AG09319 (cell line): Measurements from ENCODE around the gene ANO1.
A peak's percentile ranks its signal among the peaks of the same experiment; 100 is the strongest.

Experiments
- DNase-seq: peaks from one replicate; pipeline ENCODE4 v3.0.0-alpha.2; 2010; ENCODE audit warnings: low read depth; ENCODE audit errors: extremely low read depth
- TF ChIP-seq, protein P1 (sequence below): IDR thresholded peaks from 2 replicates; pipeline ENCODE4 v1.5.1; 2011; ENCODE audit warnings: low read depth, mild to moderate bottlenecking, inconsistent platforms, low read length, moderate library complexity

Gene ANO1

DNA sequence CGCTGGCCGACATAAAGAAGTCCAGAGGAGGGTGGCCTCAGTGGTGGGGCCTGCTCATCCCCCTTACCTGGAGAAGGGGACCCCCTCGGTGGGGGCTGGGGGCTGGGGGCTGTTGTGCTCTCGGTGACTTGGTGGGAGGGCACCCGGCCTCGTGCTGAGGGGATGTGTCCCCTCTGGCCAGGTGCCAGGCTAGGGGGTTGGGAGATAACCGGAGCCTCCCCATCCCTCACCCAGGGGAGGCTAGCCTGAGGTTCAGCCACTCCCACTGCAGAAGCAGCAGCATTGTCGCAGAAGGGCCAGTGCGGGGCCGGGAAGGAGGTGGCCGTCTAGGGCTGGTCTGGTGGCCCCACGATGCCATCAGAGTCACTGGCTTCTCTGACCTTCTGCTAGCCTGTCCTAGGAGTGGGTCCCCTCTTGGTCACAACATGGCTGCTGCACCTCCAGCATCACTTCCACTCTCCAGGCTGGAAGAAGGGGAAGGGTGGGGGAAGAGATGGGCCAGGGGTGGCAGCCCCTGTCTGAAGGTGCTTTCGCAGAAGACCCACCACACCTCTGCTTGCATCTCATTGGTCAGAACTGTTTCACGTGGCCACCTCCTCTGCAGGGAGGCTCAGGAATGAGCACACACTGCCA is 80.8 kb downstream of the ANO1 start:
- TF ChIP-seq, protein P1, sequence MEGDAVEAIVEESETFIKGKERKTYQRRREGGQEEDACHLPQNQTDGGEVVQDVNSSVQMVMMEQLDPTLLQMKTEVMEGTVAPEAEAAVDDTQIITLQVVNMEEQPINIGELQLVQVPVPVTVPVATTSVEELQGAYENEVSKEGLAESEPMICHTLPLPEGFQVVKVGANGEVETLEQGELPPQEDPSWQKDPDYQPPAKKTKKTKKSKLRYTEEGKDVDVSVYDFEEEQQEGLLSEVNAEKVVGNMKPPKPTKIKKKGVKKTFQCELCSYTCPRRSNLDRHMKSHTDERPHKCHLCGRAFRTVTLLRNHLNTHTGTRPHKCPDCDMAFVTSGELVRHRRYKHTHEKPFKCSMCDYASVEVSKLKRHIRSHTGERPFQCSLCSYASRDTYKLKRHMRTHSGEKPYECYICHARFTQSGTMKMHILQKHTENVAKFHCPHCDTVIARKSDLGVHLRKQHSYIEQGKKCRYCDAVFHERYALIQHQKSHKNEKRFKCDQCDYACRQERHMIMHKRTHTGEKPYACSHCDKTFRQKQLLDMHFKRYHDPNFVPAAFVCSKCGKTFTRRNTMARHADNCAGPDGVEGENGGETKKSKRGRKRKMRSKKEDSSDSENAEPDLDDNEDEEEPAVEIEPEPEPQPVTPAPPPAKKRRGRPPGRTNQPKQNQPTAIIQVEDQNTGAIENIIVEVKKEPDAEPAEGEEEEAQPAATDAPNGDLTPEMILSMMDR = no peak
- no peak for DNase-seq

DNA sequence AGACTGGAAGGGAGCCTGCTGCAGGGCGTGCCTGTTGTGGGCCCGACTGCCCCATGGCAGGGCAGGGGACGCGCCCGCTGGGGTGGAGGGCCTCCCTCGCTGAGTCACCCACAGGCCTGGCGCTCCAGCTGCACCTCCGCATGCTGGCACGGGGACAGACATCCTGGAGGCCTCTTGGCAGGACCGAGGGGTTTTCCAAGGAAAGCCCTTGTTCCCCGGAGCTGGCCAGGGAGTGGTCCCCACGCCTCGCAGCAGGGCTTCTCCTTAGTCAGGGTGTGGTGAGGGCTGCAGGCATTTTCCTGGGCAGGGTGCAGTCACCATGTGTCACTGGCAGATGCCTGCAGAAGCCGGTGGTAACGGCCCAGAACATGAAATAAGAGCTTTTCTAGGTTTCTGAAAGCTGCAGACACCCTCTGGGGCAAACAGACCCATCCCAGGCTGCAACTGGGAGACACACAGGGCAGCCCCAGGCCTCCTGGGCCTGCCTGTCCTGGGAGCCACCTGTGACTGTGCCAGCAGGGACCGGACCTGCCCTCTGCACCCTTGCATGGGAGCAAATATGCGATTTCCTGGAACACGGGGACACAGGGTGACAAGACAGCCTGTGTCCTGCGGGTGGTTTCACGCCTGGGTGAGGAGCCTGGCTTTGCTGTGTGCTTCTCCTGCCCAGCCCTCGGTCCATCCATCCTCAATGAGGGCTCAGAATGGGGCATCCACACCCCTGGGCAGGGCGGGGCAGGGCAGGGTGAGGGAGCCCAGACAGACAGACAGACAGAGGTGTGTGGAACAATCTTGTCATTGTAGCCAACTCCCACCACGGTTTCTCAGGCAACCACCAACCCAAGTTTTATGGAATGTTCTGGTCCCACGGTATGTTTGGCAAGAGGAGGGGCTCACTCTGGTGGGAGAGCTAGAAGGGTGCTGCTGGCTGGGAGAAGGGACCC is 81.8 kb downstream of the ANO1 start:
- TF ChIP-seq, protein P1 = no peak
- DNase-seq = peak; percentile 22

DNA sequence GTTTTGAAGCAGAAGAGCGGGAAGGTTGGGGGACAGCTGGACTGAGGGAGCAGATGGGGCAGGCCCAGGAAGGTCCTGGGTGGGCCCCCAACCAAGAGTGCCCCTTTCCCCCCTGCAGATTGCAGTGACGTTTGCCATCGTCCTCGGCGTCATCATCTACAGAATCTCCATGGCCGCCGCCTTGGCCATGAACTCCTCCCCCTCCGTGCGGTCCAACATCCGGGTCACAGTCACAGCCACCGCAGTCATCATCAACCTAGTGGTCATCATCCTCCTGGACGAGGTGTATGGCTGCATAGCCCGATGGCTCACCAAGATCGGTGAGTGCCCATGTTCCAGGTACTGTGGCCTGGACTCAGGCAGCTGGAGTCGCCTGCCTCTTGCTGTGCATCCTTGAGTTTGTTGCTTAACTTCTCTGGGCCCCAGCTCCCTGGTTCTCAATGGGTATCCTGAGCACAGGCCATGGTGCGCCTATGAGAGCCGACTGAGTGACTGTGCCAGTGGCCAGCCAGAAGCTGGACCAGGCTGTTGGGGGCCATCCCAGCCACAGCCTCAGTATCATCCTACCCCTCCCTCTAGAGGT is 83.0 kb downstream of the ANO1 start:
- no peak for DNase-seq

DNA sequence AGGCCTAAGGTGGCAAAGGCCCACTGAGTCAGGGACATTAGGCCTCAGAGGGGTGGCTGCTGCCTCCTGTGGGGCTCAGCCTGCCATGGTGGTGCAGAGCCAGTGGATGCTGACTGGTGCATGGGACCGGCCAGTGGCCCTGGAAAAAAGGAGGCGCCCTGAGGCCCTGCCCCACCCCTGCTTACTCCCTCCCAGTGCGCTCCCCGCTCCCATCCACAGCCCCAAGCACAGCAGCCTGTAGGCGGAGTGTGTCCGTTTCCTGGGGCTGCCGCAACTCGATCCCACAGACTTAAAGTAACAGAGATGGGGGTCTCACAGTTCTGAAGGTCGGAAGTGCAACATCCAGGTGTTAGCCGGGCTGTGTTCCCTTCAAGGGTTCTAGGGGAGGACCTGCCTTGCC is 86.6 kb downstream of the ANO1 start:
- TF ChIP-seq, protein P1 = no peak
- DNase-seq = no peak

More for the DNA sequence above, 83.0 kb downstream of the ANO1 start:
- TF ChIP-seq, protein P1 = no peak

DNA sequence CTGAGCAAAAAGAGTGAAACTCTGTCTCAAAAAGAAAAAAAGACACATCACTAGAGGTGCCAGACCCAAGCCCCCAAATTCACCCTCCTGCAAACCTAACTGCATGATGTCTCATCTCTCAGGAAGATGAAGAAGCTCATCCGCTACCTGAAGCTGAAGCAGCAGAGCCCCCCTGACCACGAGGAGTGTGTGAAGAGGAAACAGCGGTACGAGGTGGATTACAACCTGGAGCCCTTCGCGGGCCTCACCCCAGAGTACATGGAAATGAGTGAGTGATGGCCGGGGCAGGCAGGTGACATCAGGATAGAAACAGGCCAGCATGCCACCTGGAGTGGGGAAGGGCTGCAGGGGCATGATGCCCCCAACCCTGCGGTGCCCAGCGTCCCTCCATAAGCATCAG is 89.0 kb downstream of the ANO1 start:
- TF ChIP-seq, protein P1 = no peak
- no peak for DNase-seq

DNA sequence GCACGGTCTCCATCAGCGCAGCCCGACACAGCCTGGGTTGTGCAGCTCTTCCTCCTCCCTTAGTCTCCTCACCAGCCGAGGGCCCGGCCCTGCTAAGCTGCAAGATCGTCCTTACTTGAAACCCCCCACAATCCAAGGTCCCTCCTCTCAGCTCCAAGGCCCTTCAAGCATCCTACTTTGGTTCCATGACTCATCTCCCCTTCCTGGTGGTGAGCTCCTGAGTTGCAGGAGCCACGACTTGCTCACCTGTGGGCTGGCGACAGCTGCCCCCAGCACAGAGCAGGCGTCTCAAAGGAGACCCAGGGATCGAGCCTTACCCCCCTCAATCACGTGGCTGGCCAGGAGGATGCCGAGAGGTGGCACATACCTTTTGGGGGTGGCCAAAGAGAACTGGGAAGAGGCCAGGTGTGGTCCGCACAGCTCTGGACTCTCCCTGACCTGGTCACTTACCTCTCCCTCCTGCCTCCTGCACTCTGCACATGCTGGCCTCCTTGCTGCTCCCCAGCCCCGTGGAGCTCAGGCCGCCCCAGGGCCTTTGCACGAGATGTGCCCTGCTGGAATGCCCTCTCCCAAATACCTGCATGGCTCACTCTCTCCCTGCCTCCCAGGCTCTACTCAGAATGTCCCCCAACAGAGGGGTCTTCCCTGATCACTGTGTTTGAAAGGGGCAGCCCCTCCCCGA is 89.7 kb downstream of the ANO1 start:
- DNase-seq = no peak

More for the DNA sequence above, 89.7 kb downstream of the ANO1 start:
- TF ChIP-seq, protein P1 = no peak
